ENCODE data around the gene SLC1A5. TPM values are rescaled to one million over a fixed set of nuclear protein-coding genes. Genes with fewer than 3 reads are reported as not detected.
"Not testable (repeated sequence)": the region's sequence is repeated elsewhere in the genome, so short reads cannot be mapped to it uniquely, and the experiment has no call there.

SLC1A5 gene
- total RNA-seq, 2 experiments from 2014 or later, result 139 TPM

DNA sequence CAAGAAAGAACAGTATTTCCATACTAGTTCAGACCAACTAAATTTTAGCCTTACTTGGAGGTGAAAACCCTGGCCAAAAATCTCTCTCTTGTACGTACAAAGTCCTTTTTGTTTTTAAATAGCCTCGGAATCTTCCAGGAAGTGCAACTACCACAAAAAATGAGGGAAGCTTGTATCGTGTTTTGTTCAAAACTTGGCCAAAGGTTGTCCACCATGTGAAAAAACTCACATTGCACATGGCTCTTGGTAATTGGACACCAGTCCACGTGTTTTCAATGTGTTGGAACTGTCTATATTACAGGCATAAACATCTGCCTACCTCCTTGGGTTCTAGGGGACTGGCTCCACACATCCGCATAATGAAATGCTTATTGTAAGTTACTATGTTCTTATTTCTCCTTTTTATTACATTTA, 27.0 kb downstream of the SLC1A5 start:
- DNase-seq, result no peak
- H3K4me1 Mint-ChIP-seq (ENCODE audit: low read depth), result no peaks in the 10 kb centered on the region
- no peaks in the 10 kb centered on the region for H3K27me3 Mint-ChIP-seq (ENCODE audit: low read depth)
- no peaks in the 10 kb centered on the region for H3K9me3 Mint-ChIP-seq
- no peak overlapping the region for H3K27ac Mint-ChIP-seq
- CTCF ChIA-PET, result interaction anchor here (1.0 to 1.5 kb wide), 3 partner anchors 10 to 229 kb away, joined by 3 read pairs; no protein-coding TSS in a partner anchor
- intact Hi-C loops (cut with micrococcal nuclease), result no loop called here
- H3K4me3 Mint-ChIP-seq, result no peak overlapping the region
- peaks cover under 1% of the 10 kb centered on the region for H3K36me3 Mint-ChIP-seq (ENCODE audit: low read depth)

DNA sequence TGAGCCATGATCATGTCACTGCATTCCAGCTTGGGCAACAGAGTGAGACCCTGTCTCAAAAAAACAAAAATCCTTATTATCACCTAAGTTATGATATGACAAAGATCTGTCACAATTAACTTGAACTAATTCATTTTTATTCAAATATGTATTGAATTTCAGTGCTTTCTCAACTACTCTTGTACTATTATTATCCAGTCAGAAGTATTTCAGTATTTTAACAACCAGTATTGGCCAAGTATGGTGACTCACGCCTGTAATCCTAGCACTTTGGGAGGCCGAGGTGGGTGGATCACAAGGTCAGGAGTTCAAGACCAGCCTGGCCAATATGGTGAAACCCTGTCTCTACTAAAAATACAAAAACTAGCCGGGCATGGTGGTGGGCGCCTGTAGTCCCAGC, 27.5 kb downstream of the SLC1A5 start:
- H3K27ac Mint-ChIP-seq; DNase-seq; intact Hi-C loops (cut with micrococcal nuclease); H3K4me3 Mint-ChIP-seq; H3K36me3 Mint-ChIP-seq (ENCODE audit: low read depth); H3K9me3 Mint-ChIP-seq; H3K27me3 Mint-ChIP-seq (ENCODE audit: low read depth); H3K4me1 Mint-ChIP-seq (ENCODE audit: low read depth): not testable (repeated sequence)
- CTCF ChIA-PET, result interaction anchor here (1.0 to 1.5 kb wide), 3 partner anchors 9 to 230 kb away, joined by 3 read pairs; no protein-coding TSS in a partner anchor

DNA sequence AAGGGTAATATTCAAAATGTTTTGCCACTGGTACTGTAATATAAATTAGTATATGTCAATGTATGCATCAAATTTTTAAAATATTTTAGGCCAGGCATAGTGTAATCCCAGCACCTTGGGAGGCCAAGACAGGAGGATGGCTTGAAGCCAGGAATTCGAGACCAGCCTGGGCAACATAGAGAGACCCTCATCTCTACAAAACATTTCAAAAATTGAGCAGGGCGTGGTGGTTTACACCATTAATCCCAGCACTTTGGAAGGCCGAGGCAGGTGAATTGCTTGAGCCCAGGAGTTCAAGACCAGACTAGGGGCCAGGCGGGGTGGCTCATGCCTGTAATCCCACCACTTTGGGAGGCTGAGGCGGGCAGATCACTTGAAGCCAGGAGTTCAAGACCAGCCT, 28.0 kb downstream of the SLC1A5 start:
- intact Hi-C loops (cut with micrococcal nuclease), result no loop called here
- H3K4me3 Mint-ChIP-seq, result no peak overlapping the region
- DNase-seq, result no peak
- peaks cover 2% of the 10 kb centered on the region for H3K36me3 Mint-ChIP-seq (ENCODE audit: low read depth)
- no peaks in the 10 kb centered on the region for H3K27me3 Mint-ChIP-seq (ENCODE audit: low read depth)
- H3K4me1 Mint-ChIP-seq (ENCODE audit: low read depth), result no peaks in the 10 kb centered on the region
- CTCF ChIA-PET, result interaction anchor here (3.5 kb wide), 1 partner anchor 80 kb away, joined by 60 read pairs; no protein-coding TSS in a partner anchor
- H3K27ac Mint-ChIP-seq, result no peak overlapping the region
- no peaks in the 10 kb centered on the region for H3K9me3 Mint-ChIP-seq

DNA sequence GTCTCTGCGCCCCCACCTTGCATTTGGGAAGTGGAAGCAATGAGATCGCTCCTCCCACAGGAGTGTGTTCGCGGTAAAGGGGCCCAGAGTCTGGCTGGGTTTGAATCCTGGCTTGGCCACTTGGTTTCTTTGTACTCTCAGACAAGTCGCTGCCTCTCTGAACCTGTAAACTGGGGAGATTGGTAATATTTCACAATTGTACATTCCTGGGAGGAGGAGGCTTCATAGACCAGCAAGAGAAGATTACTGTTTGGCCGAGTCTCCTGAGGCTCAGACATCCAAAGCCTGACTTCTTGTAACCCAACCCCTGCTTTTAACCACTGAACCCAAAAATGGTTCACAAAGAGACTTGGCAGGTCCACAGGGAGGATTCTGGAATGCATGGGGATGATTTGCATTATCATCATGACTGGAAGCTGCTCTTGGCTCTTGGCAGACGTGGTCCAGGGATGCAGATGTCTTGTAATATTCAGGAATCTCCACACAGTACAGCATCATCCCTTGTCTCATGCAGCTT, 28.5 kb downstream of the SLC1A5 start:
- DNase-seq, result no peak
- intact Hi-C loops (cut with micrococcal nuclease), result no loop called here
- Mint-ChIP-seq H3K4me1 (ENCODE audit: low read depth) (no peaks in the 10 kb centered on the region), H3K9me3 (no peaks in the 10 kb centered on the region), H3K4me3 (no peak overlapping the region), H3K27me3 (ENCODE audit: low read depth) (no peaks in the 10 kb centered on the region), H3K36me3 (ENCODE audit: low read depth) (peaks cover 2% of the 10 kb centered on the region), H3K27ac (no peak overlapping the region)
- CTCF ChIA-PET, result interaction anchor here (3.5 kb wide), 1 partner anchor 80 kb away, joined by 60 read pairs; no protein-coding TSS in a partner anchor

DNA sequence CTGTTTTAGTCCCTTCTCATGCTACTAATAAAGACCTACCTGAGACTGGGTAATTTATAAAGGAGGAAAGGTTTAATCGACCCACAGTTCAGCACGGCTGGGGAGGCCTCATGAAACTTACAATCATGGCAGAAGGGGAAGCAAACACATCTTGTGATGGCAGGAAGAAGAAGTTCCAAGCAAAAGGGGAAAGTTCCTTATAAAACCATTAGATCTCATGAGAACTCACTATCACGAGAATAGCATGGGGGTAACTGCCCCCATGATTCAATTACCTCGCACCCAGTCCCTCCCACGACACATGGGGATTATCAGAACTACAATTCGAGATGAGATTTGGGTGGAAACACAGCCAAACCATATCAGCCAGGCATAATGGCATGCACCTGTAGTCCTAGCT, 29.2 kb downstream of the SLC1A5 start:
- Mint-ChIP-seq H3K4me1 (ENCODE audit: low read depth) (no peaks in the 10 kb centered on the region), H3K27me3 (ENCODE audit: low read depth) (no peaks in the 10 kb centered on the region), H3K4me3 (no peak overlapping the region), H3K9me3 (no peaks in the 10 kb centered on the region), H3K36me3 (ENCODE audit: low read depth) (peaks cover 2% of the 10 kb centered on the region), H3K27ac (no peak overlapping the region)
- DNase-seq, result no peak
- CTCF ChIA-PET, result interaction anchor here (1.5 to 3.5 kb wide), 5 partner anchors 8 to 81 kb away, joined by 5 to 60 read pairs (median 12); no protein-coding TSS in a partner anchor
- intact Hi-C loops (cut with micrococcal nuclease), result no loop called here

DNA sequence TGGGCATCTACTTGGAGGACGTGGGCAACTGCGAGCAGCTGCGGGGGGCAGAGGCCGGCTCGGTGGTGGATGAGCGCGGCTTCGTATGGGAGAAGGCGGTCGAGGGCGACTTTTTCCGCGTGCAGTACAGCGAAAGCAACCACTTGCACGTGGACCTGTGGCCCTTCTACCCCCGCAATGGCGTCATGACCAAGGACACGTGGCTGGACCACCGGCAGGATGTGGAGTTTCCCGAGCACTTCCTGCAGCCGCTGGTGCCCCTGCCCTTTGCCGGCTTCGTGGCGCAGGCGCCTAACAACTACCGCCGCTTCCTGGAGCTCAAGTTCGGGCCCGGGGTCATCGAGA, 31.9 kb downstream of the SLC1A5 start:
- H3K9me3 Mint-ChIP-seq, result no peaks in the 10 kb centered on the region
- H3K27ac Mint-ChIP-seq, result no peak overlapping the region
- DNase-seq, result no peak
- H3K4me1 Mint-ChIP-seq (ENCODE audit: low read depth), result peaks cover 5% of the 10 kb centered on the region
- CTCF ChIA-PET, result interaction anchor here (0.7 to 4.1 kb wide), 7 partner anchors 9 to 84 kb away, joined by 3 to 30 read pairs (median 3); no protein-coding TSS in a partner anchor
- peaks cover 2% of the 10 kb centered on the region for H3K36me3 Mint-ChIP-seq (ENCODE audit: low read depth)
- no peaks in the 10 kb centered on the region for H3K27me3 Mint-ChIP-seq (ENCODE audit: low read depth)
- no peak overlapping the region for H3K4me3 Mint-ChIP-seq
- intact Hi-C loops (cut with micrococcal nuclease), result loop anchor here (2.0 kb wide), 1 partner anchor 234 kb away; no protein-coding TSS in a partner anchor

DNA sequence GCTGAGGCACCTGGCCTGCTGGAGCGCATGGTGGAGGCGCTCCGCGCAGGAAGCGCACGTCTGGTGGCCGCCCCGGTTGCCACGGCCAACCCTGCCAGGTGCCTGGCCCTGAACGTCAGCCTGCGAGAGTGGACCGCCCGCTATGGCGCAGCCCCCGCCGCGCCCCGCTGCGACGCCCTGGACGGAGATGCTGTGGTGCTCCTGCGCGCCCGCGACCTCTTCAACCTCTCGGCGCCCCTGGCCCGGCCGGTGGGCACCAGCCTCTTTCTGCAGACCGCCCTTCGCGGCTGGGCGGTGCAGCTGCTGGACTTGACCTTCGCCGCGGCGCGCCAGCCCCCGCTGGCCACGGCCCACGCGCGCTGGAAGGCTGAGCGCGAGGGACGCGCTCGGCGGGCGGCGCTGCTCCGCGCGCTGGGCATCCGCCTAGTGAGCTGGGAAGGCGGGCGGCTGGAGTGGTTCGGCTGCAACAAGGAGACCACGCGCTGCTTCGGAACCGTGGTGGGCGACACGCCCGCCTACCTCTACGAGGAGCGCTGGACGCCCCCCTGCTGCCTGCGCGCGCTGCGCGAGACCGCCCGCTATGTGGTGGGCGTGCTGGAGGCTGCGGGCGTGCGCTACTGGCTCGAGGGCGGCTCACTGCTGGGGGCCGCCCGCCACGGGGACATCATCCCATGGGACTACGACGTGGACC, 32.4 kb downstream of the SLC1A5 start:
- CTCF ChIA-PET, result interaction anchor here (0.9 to 4.1 kb wide), 7 partner anchors 9 to 226 kb away, joined by 3 to 30 read pairs (median 3); no protein-coding TSS in a partner anchor
- Mint-ChIP-seq H3K27me3 (ENCODE audit: low read depth) (no peaks in the 10 kb centered on the region), H3K36me3 (ENCODE audit: low read depth) (peaks cover 2% of the 10 kb centered on the region), H3K4me1 (ENCODE audit: low read depth) (peaks cover 5% of the 10 kb centered on the region), H3K9me3 (no peaks in the 10 kb centered on the region), H3K4me3 (no peak overlapping the region), H3K27ac (no peak overlapping the region)
- DNase-seq, result no peak
- intact Hi-C loops (cut with micrococcal nuclease), result loop anchor here (2.0 kb wide), 1 partner anchor 235 kb away; no protein-coding TSS in a partner anchor

DNA sequence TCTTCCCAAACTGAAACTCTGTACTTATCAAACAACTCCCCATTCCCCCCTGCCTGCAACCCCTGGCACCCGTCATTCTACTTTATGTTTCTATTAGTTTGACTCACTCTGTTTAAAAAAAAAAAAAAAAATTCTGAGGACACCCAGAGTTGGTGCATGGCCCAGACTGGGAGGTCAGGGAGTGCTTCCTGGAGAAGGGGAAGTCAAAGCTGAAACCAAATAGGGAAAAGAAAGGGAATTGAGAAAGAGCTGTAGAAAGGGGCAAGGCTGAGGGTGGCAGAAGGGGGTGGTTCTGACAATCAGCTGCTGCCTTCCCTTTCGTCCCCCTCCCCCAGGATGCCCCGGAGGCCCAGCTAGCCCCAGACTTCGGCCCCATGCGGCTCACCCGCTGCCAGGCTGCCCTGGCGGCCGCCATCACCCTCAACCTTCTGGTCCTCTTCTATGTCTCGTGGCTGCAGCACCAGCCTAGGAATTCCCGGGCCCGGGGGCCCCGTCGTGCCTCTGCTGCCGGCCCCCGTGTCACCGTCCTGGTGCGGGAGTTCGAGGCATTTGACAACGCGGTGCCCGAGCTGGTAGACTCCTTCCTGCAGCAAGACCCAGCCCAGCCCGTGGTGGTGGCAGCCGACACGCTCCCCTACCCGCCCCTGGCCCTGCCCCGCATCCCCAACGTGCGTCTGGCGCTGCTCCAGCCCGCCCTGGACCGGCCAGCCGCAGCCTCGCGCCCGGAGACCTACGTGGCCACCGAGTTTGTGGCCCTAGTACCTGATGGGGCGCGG, 33.1 kb downstream of the SLC1A5 start:
- Mint-ChIP-seq H3K4me1 (ENCODE audit: low read depth) (peaks cover 5% of the 10 kb centered on the region), H3K36me3 (ENCODE audit: low read depth) (peaks cover 4% of the 10 kb centered on the region), H3K4me3 (no peak overlapping the region), H3K27ac (no peak overlapping the region), H3K27me3 (ENCODE audit: low read depth) (no peaks in the 10 kb centered on the region), H3K9me3 (no peaks in the 10 kb centered on the region)
- CTCF ChIA-PET, result interaction anchor here (0.5 to 6.9 kb wide), 10 partner anchors 10 to 225 kb away, joined by 3 to 40 read pairs (median 4); no protein-coding TSS in a partner anchor
- intact Hi-C loops (cut with micrococcal nuclease), result no loop called here
- no peak for DNase-seq

DNA sequence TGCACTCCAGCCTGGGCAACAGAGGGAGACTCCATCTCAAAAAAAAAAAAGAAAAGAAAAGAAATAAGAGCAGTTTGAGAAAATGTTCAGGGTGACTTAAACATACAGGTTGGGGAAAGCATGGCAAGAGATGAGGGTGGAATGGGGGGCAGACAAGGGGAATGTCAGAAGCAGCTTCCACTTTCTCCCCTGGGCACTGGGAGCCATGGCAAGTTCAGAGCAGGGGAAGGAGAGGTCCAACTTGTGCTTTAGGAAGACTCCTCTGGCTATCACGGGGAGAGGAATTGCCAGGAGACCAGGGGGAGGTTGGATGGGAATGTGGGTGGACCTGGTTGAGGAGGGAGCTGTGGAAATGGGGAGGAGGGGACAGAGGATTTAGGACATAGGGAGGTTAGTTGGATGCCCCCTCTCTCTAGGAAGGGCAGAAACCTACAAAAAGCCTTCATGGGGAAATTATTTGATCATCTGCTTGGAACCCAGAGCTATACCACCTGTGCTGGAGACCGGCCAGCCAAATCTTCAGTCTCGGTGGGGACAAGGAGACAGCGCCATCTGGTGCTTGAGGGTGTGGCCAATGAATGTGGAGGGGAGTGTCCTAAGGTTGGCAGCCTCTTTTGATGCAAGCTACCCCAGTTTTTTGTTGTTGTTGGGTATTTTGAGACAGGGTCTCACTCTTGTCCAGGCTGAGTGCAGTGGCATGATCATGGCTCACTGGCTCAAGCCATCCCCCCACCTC, 34.8 kb downstream of the SLC1A5 start:
- DNase-seq, result peak; percentile 88
- no peaks in the 10 kb centered on the region for H3K9me3 Mint-ChIP-seq
- H3K4me1 Mint-ChIP-seq (ENCODE audit: low read depth), result peaks cover 5% of the 10 kb centered on the region
- no peaks in the 10 kb centered on the region for H3K27me3 Mint-ChIP-seq (ENCODE audit: low read depth)
- no peak overlapping the region for H3K4me3 Mint-ChIP-seq
- CTCF ChIA-PET, result interaction anchor here (0.5 to 6.9 kb wide), 22 partner anchors 9 to 238 kb away, joined by 3 to 40 read pairs (median 4); no protein-coding TSS in a partner anchor
- intact Hi-C loops (cut with micrococcal nuclease), result loop anchor here (1.0 kb wide), 1 partner anchor 49 kb away; no protein-coding TSS in a partner anchor
- H3K27ac Mint-ChIP-seq, result no peak overlapping the region
- peaks cover 6% of the 10 kb centered on the region for H3K36me3 Mint-ChIP-seq (ENCODE audit: low read depth)

DNA sequence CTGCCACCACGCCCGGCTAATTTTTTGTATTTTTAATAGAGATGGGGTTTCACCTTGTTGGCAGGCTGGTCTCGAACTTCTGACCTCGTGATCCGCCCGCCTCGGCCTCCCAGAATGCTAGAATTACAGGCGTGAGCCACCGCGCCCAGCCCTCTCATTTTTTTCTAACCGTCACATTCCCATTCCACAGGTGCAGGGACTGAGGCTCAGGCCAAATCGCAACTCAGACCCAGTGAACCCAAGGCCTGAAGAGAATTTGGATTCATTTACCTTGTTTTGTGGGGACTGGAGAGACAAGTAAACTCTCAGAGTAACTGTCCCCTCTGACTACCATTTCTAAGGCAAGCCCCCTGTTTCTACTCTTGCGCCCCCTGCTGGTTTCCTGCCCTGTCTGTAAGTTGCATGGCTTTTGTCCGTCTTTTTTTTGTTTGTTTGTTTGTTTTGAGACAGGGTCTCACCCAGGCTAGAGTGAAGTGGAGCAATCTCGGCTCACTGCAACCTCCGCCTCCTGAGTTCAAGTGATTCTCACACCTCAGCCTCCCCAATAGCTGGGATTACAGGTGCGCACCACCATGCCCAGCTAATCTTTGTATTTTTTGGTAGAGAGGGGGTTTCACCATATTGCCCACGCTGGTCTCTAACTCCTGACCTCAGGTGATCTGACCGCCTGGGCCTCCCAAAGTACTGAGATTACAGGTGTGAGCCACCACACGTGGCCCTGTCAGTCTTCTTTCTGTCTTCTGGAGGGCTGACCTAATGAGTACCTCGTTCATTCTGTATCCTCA, 39.9 kb downstream of the SLC1A5 start:
- intact Hi-C loops (cut with micrococcal nuclease), result loop anchor here (2.0 kb wide), 1 partner anchor 220 kb away; no protein-coding TSS in a partner anchor
- Mint-ChIP-seq H3K27me3 (ENCODE audit: low read depth) (no peaks in the 10 kb centered on the region), H3K4me1 (ENCODE audit: low read depth) (peaks cover 33% of the 10 kb centered on the region), H3K36me3 (ENCODE audit: low read depth) (peaks cover 4% of the 10 kb centered on the region), H3K27ac (no peak overlapping the region), H3K9me3 (no peaks in the 10 kb centered on the region), H3K4me3 (no peak overlapping the region)
- peak; percentile 86 for DNase-seq
- CTCF ChIA-PET, result interaction anchor here (0.7 to 6.9 kb wide), 10 partner anchors 10 to 134 kb away, joined by 3 to 40 read pairs (median 6); no protein-coding TSS in a partner anchor

Data from activated naive CD4-positive, alpha-beta T cell treated with anti-CD3 and anti-CD28 coated beads for 36 hours (primary cell).